SK-N-SH treated with all-trans-retinoic acid at 6 μM for 48 hours (cell line): ENCODE data around the gene TMCC3.

ENCODE experiments used
- ATAC-seq: fragments of 200-7000 bp; cut with Tn5 transposase; 3 replicates; pipeline ENCODE4 v1.9.1; 2020; ENCODE audit warnings: mild to moderate bottlenecking, moderate library complexity
- ARNTL ChIP-seq: fragments of 450-650 bp; formaldehyde crosslinking; IDR thresholded peaks from 2 replicates; pipeline ENCODE4 v1.5.0; 2020; ENCODE audit warnings: low read depth, mild to moderate bottlenecking, moderate library complexity, borderline replicate concordance
- BACH2 ChIP-seq: fragments of 250-450 bp; sonication (Bioruptor Pico); IDR thresholded peaks from 2 replicates; pipeline ENCODE4 v1.9.0; 2021; ENCODE audit warnings: mild to moderate bottlenecking, borderline replicate concordance
- CSRNP3 ChIP-seq: fragments of 250-450 bp; sonication (Bioruptor Pico); IDR thresholded peaks from 2 replicates; pipeline ENCODE4 v1.5.1; 2021; ENCODE audit warnings: mild to moderate bottlenecking, moderate library complexity
- ESRRG ChIP-seq: fragments of 250-450 bp; sonication (Bioruptor Pico); IDR thresholded peaks from 2 replicates; pipeline ENCODE4 v1.6.1; 2021; ENCODE audit warnings: mild to moderate bottlenecking
- GLIS3 ChIP-seq: fragments of 250-450 bp; sonication (Bioruptor Pico); IDR thresholded peaks from 2 replicates; pipeline ENCODE4 v1.5.0; 2020; ENCODE audit warnings: mild to moderate bottlenecking, moderate library complexity
- ISL1 ChIP-seq: fragments of 250-450 bp; sonication (Bioruptor Pico); IDR thresholded peaks from 2 replicates; pipeline ENCODE4 v2.1.2; 2022; ENCODE audit warnings: mild to moderate bottlenecking, moderate library complexity
- OSR1 ChIP-seq: fragments of 250-450 bp; sonication (Bioruptor Pico); IDR thresholded peaks from 2 replicates; pipeline ENCODE4 v1.8.0; 2022; ENCODE audit warnings: moderate library complexity, mild to moderate bottlenecking, inconsistent platforms
- PATZ1 ChIP-seq: fragments of 250-450 bp; sonication (Bioruptor Pico); IDR thresholded peaks from 2 replicates; pipeline ENCODE4 v1.8.0; 2020; ENCODE audit warnings: mild to moderate bottlenecking, moderate library complexity, borderline replicate concordance
- PPARA ChIP-seq: fragments of 250-450 bp; sonication (Bioruptor Pico); IDR thresholded peaks from 2 replicates; pipeline ENCODE4 v1.5.0; 2020; ENCODE audit warnings: mild to moderate bottlenecking, borderline replicate concordance
- RARB ChIP-seq: fragments of 250-450 bp; sonication (Bioruptor Pico); IDR thresholded peaks from 2 replicates; pipeline ENCODE4 v1.8.0; 2021; ENCODE audit warnings: mild to moderate bottlenecking, moderate library complexity
- SNAI2 ChIP-seq: fragments of 250-450 bp; sonication (Bioruptor Pico); IDR thresholded peaks from 2 replicates; pipeline ENCODE4 v1.5.0; 2020; ENCODE audit warnings: mild to moderate bottlenecking, moderate library complexity
- TCF4 ChIP-seq: fragments of 250-450 bp; sonication (Bioruptor Pico); IDR thresholded peaks from 2 replicates; pipeline ENCODE4 v1.8.0; 2021; ENCODE audit warnings: mild to moderate bottlenecking, moderate library complexity, borderline replicate concordance
- TOX ChIP-seq: fragments of 250-450 bp; sonication (Bioruptor Pico); IDR thresholded peaks from 2 replicates; pipeline ENCODE4 v1.8.0; 2021; ENCODE audit warnings: mild to moderate bottlenecking, moderate library complexity, borderline replicate concordance
- ZC3H10 ChIP-seq: fragments of 250-450 bp; sonication (Bioruptor Pico); IDR thresholded peaks from 2 replicates; pipeline ENCODE4 v1.5.1; 2021; ENCODE audit warnings: mild to moderate bottlenecking, moderate library complexity
- ZFP3 ChIP-seq: fragments of 250-450 bp; sonication (Bioruptor Pico); IDR thresholded peaks from 2 replicates; pipeline ENCODE4 v1.5.0; 2020; ENCODE audit warnings: mild to moderate bottlenecking, moderate library complexity
- ZNF565 ChIP-seq: fragments of 450-650 bp; formaldehyde crosslinking; conservative IDR thresholded peaks from 2 replicates; pipeline ENCODE4 v1.5.0; 2020; ENCODE audit warnings: low read depth, mild to moderate bottlenecking, moderate library complexity
- ZNF70 ChIP-seq: fragments of 450-650 bp; formaldehyde crosslinking; IDR thresholded peaks from 2 replicates; pipeline ENCODE4 v1.5.0; 2020; ENCODE audit warnings: mild to moderate bottlenecking, moderate library complexity
- ZNF8 ChIP-seq: fragments of 450-650 bp; formaldehyde crosslinking; IDR thresholded peaks from 2 replicates; pipeline ENCODE4 v1.5.0; 2020; ENCODE audit warnings: mild to moderate bottlenecking, moderate library complexity
- TF ChIP-seq, protein P1 (sequence below): fragments of 250-450 bp; sonication (Bioruptor Pico); IDR thresholded peaks from 2 replicates; pipeline ENCODE4 v1.5.1; 2020; ENCODE audit warnings: low read depth, mild to moderate bottlenecking, moderate library complexity
- TF ChIP-seq, protein P2 (sequence below): fragments of 250-450 bp; sonication (Bioruptor Pico); IDR thresholded peaks from 2 replicates; pipeline ENCODE4 v1.5.0; 2020; ENCODE audit warnings: mild to moderate bottlenecking, moderate library complexity
- TF ChIP-seq, protein P3 (sequence below): fragments of 250-450 bp; sonication (Bioruptor Pico); IDR thresholded peaks from 2 replicates; pipeline ENCODE4 v1.8.0; 2021; ENCODE audit warnings: low read depth, mild to moderate bottlenecking, moderate library complexity, borderline replicate concordance

Gene TMCC3

GRCh38 chr12:94636462-94637085 is 13.8 kb downstream of the TMCC3 start (continued):
- TF ChIP-seq ZC3H10 (CRISPR knock-in tag): no peak
- TF ChIP-seq ISL1 (CRISPR knock-in tag): no peak
- no peak for TF ChIP-seq ZNF565

DNA sequence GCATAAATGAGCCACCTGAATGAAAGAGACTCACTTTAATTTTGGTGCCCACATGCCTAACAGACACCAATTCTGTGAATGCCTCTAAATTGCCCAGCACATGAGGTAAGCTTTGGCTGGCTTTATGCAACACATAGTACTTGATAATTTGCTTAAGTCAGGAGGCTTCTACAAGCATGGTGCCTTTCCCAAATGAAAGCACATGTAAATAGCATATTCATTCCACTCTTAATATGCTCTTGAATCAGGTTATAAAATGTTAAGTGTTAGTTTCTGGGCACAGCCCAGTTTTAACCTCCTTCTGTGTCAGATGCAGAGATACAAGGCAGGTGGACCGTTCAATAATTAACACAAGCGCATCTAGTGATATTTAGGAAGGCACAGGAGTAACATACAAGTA is 15.6 kb downstream of the TMCC3 start:
- TF ChIP-seq PATZ1 (CRISPR knock-in tag): no peak
- no peak for TF ChIP-seq TCF4 (CRISPR knock-in tag)
- TF ChIP-seq GLIS3 (CRISPR knock-in tag): no peak
- no peak for TF ChIP-seq ZC3H10 (CRISPR knock-in tag)
- TF ChIP-seq, protein P1, sequence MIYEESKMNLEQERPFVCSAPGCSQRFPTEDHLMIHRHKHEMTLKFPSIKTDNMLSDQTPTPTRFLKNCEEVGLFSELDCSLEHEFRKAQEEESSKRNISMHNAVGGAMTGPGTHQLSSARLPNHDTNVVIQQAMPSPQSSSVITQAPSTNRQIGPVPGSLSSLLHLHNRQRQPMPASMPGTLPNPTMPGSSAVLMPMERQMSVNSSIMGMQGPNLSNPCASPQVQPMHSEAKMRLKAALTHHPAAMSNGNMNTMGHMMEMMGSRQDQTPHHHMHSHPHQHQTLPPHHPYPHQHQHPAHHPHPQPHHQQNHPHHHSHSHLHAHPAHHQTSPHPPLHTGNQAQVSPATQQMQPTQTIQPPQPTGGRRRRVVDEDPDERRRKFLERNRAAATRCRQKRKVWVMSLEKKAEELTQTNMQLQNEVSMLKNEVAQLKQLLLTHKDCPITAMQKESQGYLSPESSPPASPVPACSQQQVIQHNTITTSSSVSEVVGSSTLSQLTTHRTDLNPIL (CRISPR knock-in tag): no peak
- no peak for TF ChIP-seq SNAI2 (CRISPR knock-in tag)
- no peak for TF ChIP-seq OSR1 (CRISPR knock-in tag)
- TF ChIP-seq TOX (CRISPR knock-in tag): no peak
- TF ChIP-seq CSRNP3 (CRISPR knock-in tag): no peak
- no peak for TF ChIP-seq ZNF8
- TF ChIP-seq ARNTL (CRISPR knock-in tag): no peak
- TF ChIP-seq PPARA (CRISPR knock-in tag): no peak
- TF ChIP-seq, protein P2, sequence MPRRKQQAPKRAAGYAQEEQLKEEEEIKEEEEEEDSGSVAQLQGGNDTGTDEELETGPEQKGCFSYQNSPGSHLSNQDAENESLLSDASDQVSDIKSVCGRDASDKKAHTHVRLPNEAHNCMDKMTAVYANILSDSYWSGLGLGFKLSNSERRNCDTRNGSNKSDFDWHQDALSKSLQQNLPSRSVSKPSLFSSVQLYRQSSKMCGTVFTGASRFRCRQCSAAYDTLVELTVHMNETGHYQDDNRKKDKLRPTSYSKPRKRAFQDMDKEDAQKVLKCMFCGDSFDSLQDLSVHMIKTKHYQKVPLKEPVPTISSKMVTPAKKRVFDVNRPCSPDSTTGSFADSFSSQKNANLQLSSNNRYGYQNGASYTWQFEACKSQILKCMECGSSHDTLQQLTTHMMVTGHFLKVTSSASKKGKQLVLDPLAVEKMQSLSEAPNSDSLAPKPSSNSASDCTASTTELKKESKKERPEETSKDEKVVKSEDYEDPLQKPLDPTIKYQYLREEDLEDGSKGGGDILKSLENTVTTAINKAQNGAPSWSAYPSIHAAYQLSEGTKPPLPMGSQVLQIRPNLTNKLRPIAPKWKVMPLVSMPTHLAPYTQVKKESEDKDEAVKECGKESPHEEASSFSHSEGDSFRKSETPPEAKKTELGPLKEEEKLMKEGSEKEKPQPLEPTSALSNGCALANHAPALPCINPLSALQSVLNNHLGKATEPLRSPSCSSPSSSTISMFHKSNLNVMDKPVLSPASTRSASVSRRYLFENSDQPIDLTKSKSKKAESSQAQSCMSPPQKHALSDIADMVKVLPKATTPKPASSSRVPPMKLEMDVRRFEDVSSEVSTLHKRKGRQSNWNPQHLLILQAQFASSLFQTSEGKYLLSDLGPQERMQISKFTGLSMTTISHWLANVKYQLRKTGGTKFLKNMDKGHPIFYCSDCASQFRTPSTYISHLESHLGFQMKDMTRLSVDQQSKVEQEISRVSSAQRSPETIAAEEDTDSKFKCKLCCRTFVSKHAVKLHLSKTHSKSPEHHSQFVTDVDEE (CRISPR knock-in tag): no peak
- no peak for TF ChIP-seq ZNF565
- no peak for TF ChIP-seq ESRRG
- TF ChIP-seq ZNF70: no peak
- TF ChIP-seq, protein P3, sequence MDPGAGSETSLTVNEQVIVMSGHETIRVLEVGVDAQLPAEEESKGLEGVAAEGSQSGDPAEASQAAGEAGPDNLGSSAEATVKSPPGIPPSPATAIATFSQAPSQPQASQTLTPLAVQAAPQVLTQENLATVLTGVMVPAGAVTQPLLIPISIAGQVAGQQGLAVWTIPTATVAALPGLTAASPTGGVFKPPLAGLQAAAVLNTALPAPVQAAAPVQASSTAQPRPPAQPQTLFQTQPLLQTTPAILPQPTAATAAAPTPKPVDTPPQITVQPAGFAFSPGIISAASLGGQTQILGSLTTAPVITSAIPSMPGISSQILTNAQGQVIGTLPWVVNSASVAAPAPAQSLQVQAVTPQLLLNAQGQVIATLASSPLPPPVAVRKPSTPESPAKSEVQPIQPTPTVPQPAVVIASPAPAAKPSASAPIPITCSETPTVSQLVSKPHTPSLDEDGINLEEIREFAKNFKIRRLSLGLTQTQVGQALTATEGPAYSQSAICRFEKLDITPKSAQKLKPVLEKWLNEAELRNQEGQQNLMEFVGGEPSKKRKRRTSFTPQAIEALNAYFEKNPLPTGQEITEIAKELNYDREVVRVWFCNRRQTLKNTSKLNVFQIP (CRISPR knock-in tag): no peak
- no peak for TF ChIP-seq RARB (CRISPR knock-in tag)
- TF ChIP-seq ISL1 (CRISPR knock-in tag): no peak
- ATAC-seq: no peak

DNA sequence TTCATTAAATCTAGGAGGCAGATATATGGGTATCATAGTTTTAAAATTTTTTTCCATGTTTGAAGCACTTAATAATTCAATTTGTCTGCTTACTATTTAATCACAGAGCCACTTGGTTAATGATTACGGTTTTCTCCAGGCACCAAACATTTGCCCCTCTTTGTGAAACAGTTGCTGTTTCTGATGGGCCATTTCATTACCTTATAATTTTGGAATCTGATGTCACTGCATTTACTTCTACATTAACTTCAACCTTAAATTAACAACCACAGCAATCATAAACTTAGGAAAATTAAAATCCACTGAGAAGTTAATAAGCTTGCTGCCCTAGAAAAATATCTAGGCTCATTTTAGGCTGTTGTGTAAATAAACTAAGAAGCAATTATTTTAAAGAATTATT is 17.0 kb downstream of the TMCC3 start:
- no peak for ATAC-seq
- no peak for TF ChIP-seq OSR1 (CRISPR knock-in tag)
- no peak for TF ChIP-seq ISL1 (CRISPR knock-in tag)
- no peak for TF ChIP-seq CSRNP3 (CRISPR knock-in tag)
- TF ChIP-seq ZC3H10 (CRISPR knock-in tag): no peak
- no peak for TF ChIP-seq GLIS3 (CRISPR knock-in tag)
- no peak for TF ChIP-seq BACH2 (CRISPR knock-in tag)
- TF ChIP-seq TOX (CRISPR knock-in tag): no peak
- TF ChIP-seq PPARA (CRISPR knock-in tag): no peak
- TF ChIP-seq RARB (CRISPR knock-in tag): no peak
- no peak for TF ChIP-seq ZNF8
- TF ChIP-seq ESRRG: no peak
- TF ChIP-seq ZFP3 (CRISPR knock-in tag): no peak
- TF ChIP-seq, protein P1 (CRISPR knock-in tag): no peak
- TF ChIP-seq, protein P2 (CRISPR knock-in tag): no peak
